CD4-positive, CD25-positive, alpha-beta regulatory T cell (primary cell): ENCODE data around the gene CNOT2. TPM values are rescaled to one million over a fixed set of nuclear protein-coding genes. Genes with fewer than 3 reads are reported as not detected.

Experiments used
- polyA plus RNA-seq, 4 donors: library from polyadenylated mRNA; unstranded; fragments of 300-500 nt; fragmentation: Illumina TruSeq; gene quantifications; one replicate each; pipeline ENCODE4 v1.2.3, GENCODE V29; 2021
- total RNA-seq: library from RNA; stranded (reverse); gene quantifications from one replicate; pipeline ENCODE4 v1.2.3, GENCODE V29; 2022

CNOT2 gene
- total and polyA plus RNA-seq, 5 donors from 2014 or later = 78.5 to 137 (median 101) TPM

Other genes with a start within 250 kb of the CNOT2 start
- 1.8 TPM for gene KCNMB4, start 122.9 kb downstream of the CNOT2 start, total RNA-seq
- under 1 TPM; 0.06 to 0.63 (median 0.49) TPM for gene KCNMB4, start 122.9 kb downstream of the CNOT2 start, polyA plus RNA-seq